ENCODE results near the gene USP28. TPM values are rescaled to one million over a fixed set of nuclear protein-coding genes. Genes with fewer than 3 reads are reported as not detected.

USP28 gene
- total and polyA plus RNA-seq, 2 of the 8 experiments (the other 6 are each of a cell fraction or from before 2014, with no cell fraction given): 82.6 to 119 TPM

GRCh38 chr11:113876074-113876797 lies 864 bp upstream of the USP28 start:
- DNase-seq (ENCODE audit: low read depth in 1 of 2, low spot score in 2 of 2): no peak
- POLR2A ChIA-PET (ENCODE audit: partially characterized antibody): interaction anchor here (0.7 to 8.0 kb wide), 11 partner anchors 8 to 116 kb away, joined by 3 to 91 read pairs (median 3); no protein-coding TSS in a partner anchor

More at GRCh38 chr11:113876074-113876797, 864 bp upstream of the USP28 start:
- peaks cover 5 to 39% of the 10 kb centered on the region in 2 experiments for H3K79me2 ChIP-seq (ENCODE audit: control insufficient read depth in 1 of 2, insufficient read depth in 2 of 2, low read length in 2 of 2)
- peak overlapping the region; percentile 83; the same call in 1 of the 2 replicates for H3K27ac ChIP-seq (ENCODE audit: low read depth, low read length)
- H3K27me3 ChIP-seq (replicated peaks in 1 of 4; ENCODE audit: control insufficient read depth in 3 of 4, extremely low read depth in 1 of 4, insufficient read depth in 3 of 4, low read length in 3 of 4): no peaks in the 10 kb centered on the region
- H3K4me2 ChIP-seq (ENCODE audit: insufficient read depth in 1 of 2, low read depth in 2 of 2, low read length in 2 of 2): peak overlapping the region; percentile 70 to 71
- peak overlapping the region; percentile 86 for H2BK12ac ChIP-seq (ENCODE audit: low read depth, low read length)
- peak overlapping the region; percentile 72; the same call in 1 of the 2 replicates for H2BK15ac ChIP-seq (ENCODE audit: low read length)
- peaks cover 0 to 9% (median 0%) of the 10 kb centered on the region in 4 experiments; a peak in 2 of 8 replicates for H3K36me3 ChIP-seq (ENCODE audit: control insufficient read depth in 2 of 4, insufficient read depth in 4 of 4, low read length in 3 of 4)
- no peak overlapping the region for H4K5ac ChIP-seq (ENCODE audit: insufficient read length, low read depth, low read length)
- H3K9ac ChIP-seq (replicated peaks in 1 of 4; ENCODE audit: extremely low read depth in 1 of 4, low read depth in 3 of 4, low read length in 3 of 4): peak overlapping the region in 3 of 4 experiments; percentile 35 to 64 (median 58); a peak in 6 of 7 replicates
- H2AK5ac ChIP-seq (ENCODE audit: low read depth, low read length): 0 out of 2 replicates have a peak overlapping the region, but pooled peaks have one; percentile 32
- peaks cover 5 to 9% of the 10 kb centered on the region in 2 experiments for H4K20me1 ChIP-seq (replicated peaks in 1 of 2; ENCODE audit: control insufficient read depth in 1 of 2, insufficient read depth in 2 of 2, low read length in 2 of 2)
- H3K79me1 ChIP-seq (ENCODE audit: low read depth, low read length): peaks cover 4% of the 10 kb centered on the region; the same call in 1 of the 2 replicates
- H2AFZ ChIP-seq (ENCODE audit: low read length): no peak overlapping the region
- peaks cover 4 to 8% (median 5%) of the 10 kb centered on the region in 4 experiments; a peak in 4 of 7 replicates for H3K4me1 ChIP-seq (replicated peaks in 1 of 4; ENCODE audit: control insufficient read depth in 3 of 4, insufficient read depth in 4 of 4, low read length in 3 of 4)
- H3K4me3 ChIP-seq (ENCODE audit: extremely low read depth in 1 of 4, insufficient read depth in 2 of 4, low read depth in 3 of 4, low read length in 4 of 4): peak overlapping the region; percentile 37 to 58 (median 44)
- H3K18ac ChIP-seq (ENCODE audit: extremely low read depth, low read length): peak overlapping the region; percentile 51; the same call in 1 of the 2 replicates
- no peak overlapping the region for H3K14ac ChIP-seq (ENCODE audit: insufficient read length)
- WGBS, 2 experiments (ENCODE audit: extremely low coverage in 1 of 2, insufficient coverage in 1 of 2, insufficient read length in 1 of 2, insufficient replicate concordance in 2 of 2, low coverage in 1 of 2, low lambda C conversion rate in 2 of 2, missing lambda C conversion rate in 1 of 2): 88% methylated on average over 21 of the region's 24 CpGs; no CpG with 5 or more reads in 1 of the 2 experiments
- no peak for FAIRE-seq
- H3K9me3 ChIP-seq (ENCODE audit: insufficient read depth in 2 of 2, low read depth in 1 of 2, low read length in 1 of 2): no peaks in the 10 kb centered on the region; a peak in 1 of 4 replicates
- no peak overlapping the region for H3K56ac ChIP-seq (replicated peaks; ENCODE audit: insufficient read length, low read depth, low read length)
- TF ChIP-seq JUND (IDR thresholded peaks at IDR 0.05; ENCODE audit: low read length) (no peak), SP2 (IDR thresholded peaks at IDR 0.05; ENCODE audit: low read length) (no peak)
- TF ChIP-seq, protein P1, sequence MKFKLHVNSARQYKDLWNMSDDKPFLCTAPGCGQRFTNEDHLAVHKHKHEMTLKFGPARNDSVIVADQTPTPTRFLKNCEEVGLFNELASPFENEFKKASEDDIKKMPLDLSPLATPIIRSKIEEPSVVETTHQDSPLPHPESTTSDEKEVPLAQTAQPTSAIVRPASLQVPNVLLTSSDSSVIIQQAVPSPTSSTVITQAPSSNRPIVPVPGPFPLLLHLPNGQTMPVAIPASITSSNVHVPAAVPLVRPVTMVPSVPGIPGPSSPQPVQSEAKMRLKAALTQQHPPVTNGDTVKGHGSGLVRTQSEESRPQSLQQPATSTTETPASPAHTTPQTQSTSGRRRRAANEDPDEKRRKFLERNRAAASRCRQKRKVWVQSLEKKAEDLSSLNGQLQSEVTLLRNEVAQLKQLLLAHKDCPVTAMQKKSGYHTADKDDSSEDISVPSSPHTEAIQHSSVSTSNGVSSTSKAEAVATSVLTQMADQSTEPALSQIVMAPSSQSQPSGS (IDR thresholded peaks at IDR 0.05; ENCODE audit: low read length): no peak
- H2BK20ac ChIP-seq (ENCODE audit: low read length): 0 out of 2 replicates have a peak overlapping the region, but pooled peaks have one; percentile 29
- CTCF ChIA-PET (ENCODE audit: partially characterized antibody): no interaction called here
- no peak overlapping the region for H2BK120ac ChIP-seq (replicated peaks; ENCODE audit: low read depth, low read length)
- H4K8ac ChIP-seq (ENCODE audit: extremely low read depth, insufficient read depth, low read length): peak overlapping the region; percentile 94
- H3K4ac ChIP-seq (replicated peaks; ENCODE audit: insufficient read length, low read depth, low read length): no peak overlapping the region
- H2BK5ac ChIP-seq (ENCODE audit: low read depth, low read length): peak overlapping the region; percentile 84
- H4K91ac ChIP-seq (replicated peaks; ENCODE audit: insufficient read length, low read length): peak overlapping the region; percentile 32
- H3K23ac ChIP-seq (ENCODE audit: insufficient read length): no peak overlapping the region
- peaks cover 10% of the 10 kb centered on the region for H3K23me2 ChIP-seq (ENCODE audit: low read depth, low read length)

Data from H1 (cell line).